AG10803 (cell line): ENCODE measurements around the gene POLR3G.

ENCODE experiments used
- DNase-seq: peaks from one replicate; pipeline ENCODE4 v3.0.0; 2010; ENCODE audit warnings: low read depth
- H3K4me3 ChIP-seq: 2 replicates; pipeline ENCODE4 v1.5.1; 2011; ENCODE audit warnings: mild to moderate bottlenecking, low read length, control low read depth
- CTCF ChIP-seq: conservative IDR thresholded peaks from 2 replicates; pipeline ENCODE4 v1.5.1; 2011; ENCODE audit warnings: mild to moderate bottlenecking, low read length, control low read depth, inconsistent platforms

POLR3G gene

GRCh38 chr5:90461288-90461687, 13.4 kb upstream of the POLR3G start:
- H3K4me3 ChIP-seq = no peak overlapping the region
- no peak for TF ChIP-seq CTCF
- DNase-seq = no peak

- no peak for DNase-seq
- TF ChIP-seq CTCF = no peak
- peak overlapping the region; percentile 91 for H3K4me3 ChIP-seq
Observed at GRCh38 chr5:90472783-90473395, 1.8 kb upstream of the POLR3G start.

GRCh38 chr5:90473396-90474234, 1.0 kb upstream of the POLR3G start:
- no peak for TF ChIP-seq CTCF
- peak overlapping the region; percentile 91 for H3K4me3 ChIP-seq
- DNase-seq = no peak

GRCh38 chr5:90475436-90475980, 844 bp downstream of the POLR3G start:
- TF ChIP-seq CTCF = no peak
- H3K4me3 ChIP-seq = no peak overlapping the region; the same call in 1 of the 2 replicates
- no peak for DNase-seq

- TF ChIP-seq CTCF = no peak
- no peak for DNase-seq
- no peak overlapping the region for H3K4me3 ChIP-seq
Observed at GRCh38 chr5:90476391-90476790, 1.7 kb downstream of the POLR3G start.

GRCh38 chr5:90477073-90477472, 2.4 kb downstream of the POLR3G start:
- TF ChIP-seq CTCF = no peak
- no peak for DNase-seq
- H3K4me3 ChIP-seq = no peak overlapping the region
